Muscle of leg (tissue), 11 donors: Measurements from ENCODE around the gene KRTAP10-9. TPM values are rescaled to one million over a fixed set of nuclear protein-coding genes. Genes with fewer than 3 reads are reported as not detected.
"Not testable (repeated sequence)": the region's sequence is repeated elsewhere in the genome, so short reads cannot be mapped to it uniquely, and the experiment has no call there.

Experiments used
- DNase-seq: peaks from one replicate; pipeline ENCODE4 v3.0.0; 2013
- H3K27ac ChIP-seq: one replicate; pipeline ENCODE4 v1.5.1; 2013; ENCODE audit warnings: mild to moderate bottlenecking, low read length, control low read depth
- H3K27me3 ChIP-seq: one replicate; pipeline ENCODE4 v1.6.1; 2013; ENCODE audit warnings: low read length; ENCODE audit not compliant: control insufficient read depth, insufficient read depth
- H3K36me3 ChIP-seq: one replicate; pipeline ENCODE4 v1.6.1; 2013; ENCODE audit warnings: low read length; ENCODE audit not compliant: control insufficient read depth, insufficient read depth
- H3K4me1 ChIP-seq: one replicate; pipeline ENCODE4 v1.6.1; 2013; ENCODE audit warnings: low read length; ENCODE audit not compliant: control insufficient read depth, insufficient read depth
- H3K4me3 ChIP-seq: one replicate; pipeline ENCODE4 v1.5.1; 2013; ENCODE audit warnings: low read length, control low read depth
- H3K9me3 ChIP-seq: replicated peaks from 2 replicates; pipeline ENCODE4 v1.6.1; 2013; ENCODE audit warnings: low read depth, low read length; ENCODE audit not compliant: control insufficient read depth
- WGBS: methylation state at CpG from one replicate; pipeline ENCODE4 v1.1.5; 2013; ENCODE audit warnings: missing lambda C conversion rate; ENCODE audit not compliant: insufficient coverage; 5-methylcytosine and 5-hydroxymethylcytosine counted together
- polyA plus RNA-seq, 8 donors: library from polyadenylated mRNA; unstranded; fragments of 120-200 nt; gene quantifications; one replicate each; pipeline versions ENCODE4 v1.2.1 to v1.2.3, GENCODE V29; 2013; ENCODE audit warnings: inconsistent platforms in 1 of 8, low replicate concordance in 1 of 8; ENCODE audit not compliant: insufficient read length in 8 of 8, insufficient read depth in 1 of 8
- total RNA-seq: library from RNA; stranded (reverse); fragments of 120-200 nt; gene quantifications from one replicate; pipeline ENCODE4 v1.2.4, GENCODE V29; 2013

Gene KRTAP10-9
- total and polyA plus RNA-seq, 9 donors: not detected

- Histone ChIP-seq H3K9me3 (peaks cover under 1% of the 10 kb centered on the region), H3K27me3 (peaks cover 6% of the 10 kb centered on the region), H3K36me3 (no peaks in the 10 kb centered on the region), H3K27ac (no peak overlapping the region), H3K4me3 (no peak overlapping the region), H3K4me1 (peaks cover 2% of the 10 kb centered on the region)
- WGBS: 79% methylated on average over 6 of the region's 12 CpGs
- DNase-seq: no peak
These were observed 24.2 kb downstream of the KRTAP10-9 start for GRCh38 chr21:44650973-44651675.

- Histone ChIP-seq H3K27ac (no peak overlapping the region), H3K36me3 (no peaks in the 10 kb centered on the region), H3K27me3 (peaks cover 6% of the 10 kb centered on the region), H3K4me3 (no peak overlapping the region), H3K4me1 (no peaks in the 10 kb centered on the region), H3K9me3 (peaks cover 3% of the 10 kb centered on the region)
- DNase-seq: no peak
- 53% methylated on average over 9 of the region's 14 CpGs for WGBS
These were observed 26.2 kb downstream of the KRTAP10-9 start for GRCh38 chr21:44653123-44653522.

- Histone ChIP-seq H3K27ac (no peak overlapping the region), H3K36me3 (no peaks in the 10 kb centered on the region), H3K9me3 (peaks cover 3% of the 10 kb centered on the region), H3K4me3 (no peak overlapping the region), H3K4me1 (no peaks in the 10 kb centered on the region), H3K27me3 (peaks cover 7% of the 10 kb centered on the region)
- WGBS: 75% methylated on average over 14 of the region's 17 CpGs
- DNase-seq: no peak
These were observed 27.0 kb downstream of the KRTAP10-9 start for GRCh38 chr21:44653656-44654575.

- H3K9me3 ChIP-seq: peaks cover 3% of the 10 kb centered on the region
- H3K36me3 ChIP-seq: no peaks in the 10 kb centered on the region
- no peak within 1 kb of the TSS for H3K27ac ChIP-seq
- WGBS: 88% methylated on average over 3 of the region's 9 CpGs
- no peak within 1 kb of the TSS for H3K4me3 ChIP-seq
- DNase-seq: no peak
- no peaks in the 10 kb centered on the region for H3K4me1 ChIP-seq
- peaks cover 7% of the 10 kb centered on the region for H3K27me3 ChIP-seq
These were observed 27.8 kb downstream of the KRTAP10-9 start, which contains the start of gene KRTAP12-4 for GRCh38 chr21:44654576-44655175. Gene KRTAP12-4, minus strand, starts transcription at chr21:44654659. Its CDS starts 45 bp downstream, at chr21:44654614.

- Histone ChIP-seq H3K27ac (no peak overlapping the region), H3K4me1 (no peaks in the 10 kb centered on the region), H3K27me3 (peaks cover 10% of the 10 kb centered on the region), H3K9me3 (peaks cover 3% of the 10 kb centered on the region), H3K4me3 (no peak overlapping the region), H3K36me3 (no peaks in the 10 kb centered on the region)
- WGBS: 58% methylated on average over 1 of the region's 1 CpG
- DNase-seq: no peak
These were observed 30.0 kb downstream of the KRTAP10-9 start for GRCh38 chr21:44656868-44657267.

GRCh38 chr21:44657635-44658540 lies 31.0 kb downstream of the KRTAP10-9 start, which contains the start of gene KRTAP12-3:
Gene KRTAP12-3, plus strand, starts transcription at chr21:44657932. Its CDS starts 48 bp downstream, at chr21:44657980.
- H3K4me1 ChIP-seq: no peaks in the 10 kb centered on the region
- 91% methylated on average over 18 of the region's 26 CpGs for WGBS
- no peak within 1 kb of the TSS for H3K4me3 ChIP-seq
- H3K36me3 ChIP-seq: no peaks in the 10 kb centered on the region
- no peak within 1 kb of the TSS for H3K27ac ChIP-seq
- H3K27me3 ChIP-seq: peaks cover 10% of the 10 kb centered on the region
- H3K9me3 ChIP-seq: peaks cover 3% of the 10 kb centered on the region
- DNase-seq: no peak

GRCh38 chr21:44658541-44658910 lies 31.6 kb downstream of the KRTAP10-9 start:
- no peak overlapping the region for H3K27ac ChIP-seq
- no CpG with 5 or more reads among the region's 5 CpGs for WGBS
- H3K9me3 ChIP-seq: peaks cover 3% of the 10 kb centered on the region

GRCh38 chr21:44658913-44659595 lies 32.2 kb downstream of the KRTAP10-9 start:
- no peaks in the 10 kb centered on the region for H3K36me3 ChIP-seq
- peaks cover 10% of the 10 kb centered on the region for H3K27me3 ChIP-seq
- 53% methylated on average over 4 of the region's 11 CpGs for WGBS
- no peak overlapping the region for H3K4me3 ChIP-seq
- H3K27ac ChIP-seq: no peak overlapping the region
- peaks cover 3% of the 10 kb centered on the region for H3K9me3 ChIP-seq
- no peak for DNase-seq
- no peaks in the 10 kb centered on the region for H3K4me1 ChIP-seq

More at GRCh38 chr21:44658541-44658910, 31.6 kb downstream of the KRTAP10-9 start:
- Histone ChIP-seq H3K36me3 (no peaks in the 10 kb centered on the region), H3K27me3 (peaks cover 10% of the 10 kb centered on the region), H3K4me1 (no peaks in the 10 kb centered on the region), H3K4me3 (no peak overlapping the region)
- no peak for DNase-seq

GRCh38 chr21:44661567-44661966 lies 34.7 kb downstream of the KRTAP10-9 start:
- no CpG with 5 or more reads among the region's 7 CpGs for WGBS

More at GRCh38 chr21:44661567-44661966, 34.7 kb downstream of the KRTAP10-9 start:
- not testable (repeated sequence) for H3K27ac ChIP-seq, H3K9me3 ChIP-seq, H3K4me1 ChIP-seq, H3K4me3 ChIP-seq, DNase-seq, H3K36me3 ChIP-seq, H3K27me3 ChIP-seq
